WERI-Rb-1 (cell line): ENCODE results near the gene SNX22.

Experiments
- DNase-seq: peaks from one replicate; pipeline ENCODE4 v3.0.0-alpha.2; 2020
- H3K27ac ChIP-seq: fragments of 250-450 bp; sonication (Bioruptor Pico); 2 replicates; pipeline ENCODE4 v1.5.1; 2020; ENCODE audit warnings: mild to moderate bottlenecking, moderate library complexity
- H3K27me3 ChIP-seq: fragments of 250-450 bp; sonication (Bioruptor Pico); 2 replicates; pipeline ENCODE4 v1.5.1; 2021; ENCODE audit warnings: mild to moderate bottlenecking, low read depth, moderate library complexity; ENCODE audit not compliant: insufficient read depth, severe bottlenecking
- H3K36me3 ChIP-seq: fragments of 250-450 bp; sonication (Bioruptor Pico); 2 replicates; pipeline ENCODE4 v1.5.1; 2020; ENCODE audit warnings: mild to moderate bottlenecking, moderate library complexity
- H3K4me3 ChIP-seq: 2 replicates; pipeline ENCODE4 v1.5.1; 2011; ENCODE audit warnings: low read depth, mild to moderate bottlenecking, control low read depth, low read length
- H3K9me3 ChIP-seq: fragments of 250-450 bp; sonication (Bioruptor Pico); 2 replicates; pipeline ENCODE4 v1.5.1; 2021; ENCODE audit warnings: mild to moderate bottlenecking, moderate library complexity; ENCODE audit not compliant: severe bottlenecking
- TF ChIP-seq, protein P1 (sequence below): IDR thresholded peaks from 2 replicates; pipeline ENCODE4 v1.5.1; 2011; ENCODE audit warnings: low read depth, mild to moderate bottlenecking, control low read depth, inconsistent platforms, low read length

Gene SNX22

DNA sequence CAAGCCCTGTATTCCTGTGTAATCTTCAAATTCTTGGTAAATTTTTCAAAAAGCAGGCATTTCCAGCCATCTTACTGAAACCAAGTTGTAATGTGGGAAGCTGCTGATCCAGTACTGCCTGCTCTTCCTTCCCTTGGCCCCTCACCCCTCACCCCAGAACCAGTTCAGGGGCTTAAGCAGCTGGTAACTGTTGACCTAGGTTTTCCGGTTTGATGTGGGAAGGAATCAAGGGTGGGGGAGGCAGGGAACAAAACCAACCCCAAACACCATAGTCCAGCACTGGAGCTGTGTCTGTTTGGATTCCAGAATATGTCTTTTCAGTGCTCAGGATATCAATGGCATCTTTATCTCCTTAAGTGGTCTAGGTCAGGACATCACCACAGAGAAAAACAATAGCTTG is 29.1 kb upstream of the SNX22 start:
- Histone ChIP-seq H3K36me3 (peaks cover 72% of the 10 kb centered on the region), H3K27me3 (no peaks in the 10 kb centered on the region), H3K27ac (no peak overlapping the region), H3K9me3 (no peaks in the 10 kb centered on the region), H3K4me3 (no peak overlapping the region)
- TF ChIP-seq, protein P1, sequence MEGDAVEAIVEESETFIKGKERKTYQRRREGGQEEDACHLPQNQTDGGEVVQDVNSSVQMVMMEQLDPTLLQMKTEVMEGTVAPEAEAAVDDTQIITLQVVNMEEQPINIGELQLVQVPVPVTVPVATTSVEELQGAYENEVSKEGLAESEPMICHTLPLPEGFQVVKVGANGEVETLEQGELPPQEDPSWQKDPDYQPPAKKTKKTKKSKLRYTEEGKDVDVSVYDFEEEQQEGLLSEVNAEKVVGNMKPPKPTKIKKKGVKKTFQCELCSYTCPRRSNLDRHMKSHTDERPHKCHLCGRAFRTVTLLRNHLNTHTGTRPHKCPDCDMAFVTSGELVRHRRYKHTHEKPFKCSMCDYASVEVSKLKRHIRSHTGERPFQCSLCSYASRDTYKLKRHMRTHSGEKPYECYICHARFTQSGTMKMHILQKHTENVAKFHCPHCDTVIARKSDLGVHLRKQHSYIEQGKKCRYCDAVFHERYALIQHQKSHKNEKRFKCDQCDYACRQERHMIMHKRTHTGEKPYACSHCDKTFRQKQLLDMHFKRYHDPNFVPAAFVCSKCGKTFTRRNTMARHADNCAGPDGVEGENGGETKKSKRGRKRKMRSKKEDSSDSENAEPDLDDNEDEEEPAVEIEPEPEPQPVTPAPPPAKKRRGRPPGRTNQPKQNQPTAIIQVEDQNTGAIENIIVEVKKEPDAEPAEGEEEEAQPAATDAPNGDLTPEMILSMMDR: no peak
- no peak for DNase-seq

DNA sequence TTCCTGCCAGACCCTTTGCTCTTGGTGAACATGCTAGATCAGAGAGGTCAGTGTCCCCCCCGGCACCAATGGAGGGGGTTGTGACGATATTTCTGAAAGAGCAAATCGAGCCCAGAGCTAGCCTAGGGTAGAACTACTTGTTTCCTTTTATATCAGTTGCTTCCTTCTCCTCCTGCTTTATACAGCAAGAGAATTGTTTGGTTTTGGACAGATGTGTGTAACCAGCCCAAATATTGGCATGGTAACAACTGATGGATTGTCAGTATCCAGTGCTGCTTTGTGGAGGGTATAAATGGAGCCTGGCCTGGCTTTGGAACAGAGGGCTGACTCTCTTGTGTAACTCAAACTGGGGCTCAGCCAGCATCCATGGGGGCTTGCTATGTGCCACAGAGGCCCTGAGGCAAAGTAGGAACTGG is 28.6 kb upstream of the SNX22 start:
- no peak overlapping the region for H3K27ac ChIP-seq
- H3K9me3 ChIP-seq: no peaks in the 10 kb centered on the region
- peaks cover 73% of the 10 kb centered on the region for H3K36me3 ChIP-seq
- no peaks in the 10 kb centered on the region for H3K27me3 ChIP-seq
- no peak for DNase-seq
- TF ChIP-seq, protein P1: no peak
- no peak overlapping the region for H3K4me3 ChIP-seq

DNA sequence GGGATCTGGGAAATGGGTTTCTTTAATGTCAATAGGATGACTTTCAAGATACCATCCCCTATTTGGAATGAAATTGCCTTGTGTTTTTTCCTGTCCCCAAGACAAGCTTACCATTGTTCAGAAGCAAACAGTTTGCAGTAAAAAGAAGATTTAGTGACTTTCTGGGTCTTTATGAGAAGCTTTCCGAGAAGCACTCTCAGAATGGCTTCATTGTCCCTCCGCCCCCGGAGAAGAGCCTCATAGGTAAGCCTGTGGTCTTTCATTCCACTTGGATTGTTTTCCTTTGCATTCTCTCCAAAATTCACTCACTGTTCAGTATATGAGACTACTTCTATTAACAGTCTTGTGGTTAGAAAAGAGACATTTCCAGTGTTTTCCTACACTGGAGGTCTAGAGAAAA is 25.6 kb upstream of the SNX22 start:
- Histone ChIP-seq H3K27ac (no peak overlapping the region), H3K36me3 (peaks cover 78% of the 10 kb centered on the region), H3K9me3 (no peaks in the 10 kb centered on the region), H3K27me3 (no peaks in the 10 kb centered on the region), H3K4me3 (no peak overlapping the region)
- DNase-seq: no peak
- TF ChIP-seq, protein P1: no peak

DNA sequence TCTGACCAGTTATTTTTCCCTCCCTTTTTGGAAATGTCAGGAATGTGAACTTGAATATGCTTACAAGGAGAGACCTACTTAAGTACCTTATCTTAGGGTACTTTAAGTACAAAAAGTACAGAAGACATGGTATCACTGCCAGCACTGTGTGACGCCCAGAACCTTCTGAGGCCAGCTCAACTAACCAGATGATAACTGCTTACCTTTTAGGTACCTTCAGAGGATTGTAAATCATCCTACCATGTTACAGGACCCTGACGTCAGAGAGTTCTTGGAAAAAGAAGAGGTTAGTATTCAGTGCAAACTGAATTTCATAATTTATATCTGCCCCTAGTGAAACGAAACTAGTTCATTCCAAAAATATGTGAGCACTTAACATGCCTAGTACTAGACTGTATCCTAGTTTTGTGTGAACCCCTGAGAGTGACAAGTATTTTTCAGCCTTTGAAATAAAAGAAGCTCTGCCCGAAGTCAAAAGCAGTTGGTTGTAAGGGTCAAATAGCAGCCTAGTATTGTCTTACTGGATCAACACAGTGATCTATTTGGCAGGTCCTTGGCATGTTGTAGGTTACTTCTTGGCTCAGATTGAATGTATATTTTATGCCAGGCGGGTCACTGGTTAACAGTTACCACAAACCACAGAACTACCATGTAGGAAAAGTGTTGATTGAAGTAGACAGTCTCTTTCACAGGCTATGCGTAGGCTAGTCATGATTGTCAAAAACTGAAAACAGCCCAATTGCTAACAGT is 23.8 kb upstream of the SNX22 start:
- H3K27me3 ChIP-seq: no peaks in the 10 kb centered on the region
- no peaks in the 10 kb centered on the region for H3K9me3 ChIP-seq
- peaks cover 83% of the 10 kb centered on the region for H3K36me3 ChIP-seq
- TF ChIP-seq, protein P1: no peak
- no peak overlapping the region for H3K27ac ChIP-seq
- no peak overlapping the region for H3K4me3 ChIP-seq
- no peak for DNase-seq

DNA sequence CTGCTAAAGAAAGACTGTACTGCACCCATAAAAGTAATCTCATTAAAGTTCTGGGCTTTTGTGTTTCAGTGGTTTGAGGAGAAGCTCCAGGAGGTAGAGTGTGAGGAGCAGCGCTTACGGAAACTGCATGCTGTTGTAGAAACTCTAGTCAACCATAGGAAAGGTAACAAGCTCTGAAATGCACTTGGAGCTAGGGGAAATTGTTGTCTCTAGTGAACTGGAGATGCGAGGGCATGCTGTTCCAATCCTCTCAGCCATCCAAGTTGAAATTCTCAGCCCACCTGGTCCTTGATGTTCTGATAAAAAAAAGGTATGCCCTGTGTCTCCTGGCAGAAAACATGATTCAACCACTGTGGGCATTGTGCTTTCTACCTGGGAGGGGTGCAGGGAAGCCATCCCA is 21.4 kb upstream of the SNX22 start:
- Histone ChIP-seq H3K4me3 (no peak overlapping the region), H3K27me3 (no peaks in the 10 kb centered on the region), H3K36me3 (peaks cover 94% of the 10 kb centered on the region), H3K9me3 (no peaks in the 10 kb centered on the region), H3K27ac (no peak overlapping the region)
- TF ChIP-seq, protein P1: no peak
- DNase-seq: no peak

DNA sequence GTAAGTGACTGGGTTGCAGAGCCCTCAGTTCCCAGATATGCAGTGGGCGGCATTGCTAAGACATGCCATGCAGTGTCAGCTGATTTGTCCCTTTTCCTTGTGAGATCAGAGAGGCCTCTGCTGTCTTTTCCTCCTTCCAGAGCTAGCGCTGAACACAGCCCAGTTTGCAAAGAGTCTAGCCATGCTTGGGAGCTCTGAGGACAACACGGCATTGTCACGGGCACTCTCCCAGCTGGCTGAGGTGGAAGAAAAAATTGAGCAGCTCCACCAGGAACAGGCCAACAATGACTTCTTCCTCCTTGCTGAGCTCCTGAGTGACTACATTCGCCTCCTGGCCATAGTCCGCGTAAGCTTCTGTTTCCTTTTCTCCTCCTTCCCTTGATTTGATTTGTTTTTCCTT is 20.0 kb upstream of the SNX22 start:
- no peaks in the 10 kb centered on the region for H3K9me3 ChIP-seq
- H3K27ac ChIP-seq: no peak overlapping the region
- TF ChIP-seq, protein P1: no peak
- no peak overlapping the region for H3K4me3 ChIP-seq
- H3K36me3 ChIP-seq: peaks cover 98% of the 10 kb centered on the region
- H3K27me3 ChIP-seq: no peaks in the 10 kb centered on the region
- DNase-seq: no peak
